Panc1 (cell line): ENCODE measurements around the gene SLC22A23. TPM values are rescaled to one million over a fixed set of nuclear protein-coding genes. Genes with fewer than 3 reads are reported as not detected.

ENCODE experiments used
- ATAC-seq: fragments of 200-7000 bp; cut with Tn5 transposase; 2 replicates; pipeline ENCODE4 v1.9.1; 2020; ENCODE audit warnings: mild to moderate bottlenecking, moderate library complexity
- BruUV-seq: library from RNA; stranded (reverse); fragments of 400-500 nt; replicated peaks from 2 replicates; lab custom pipeline; 2021; lab: Mats Ljungman, UMichigan
- CTCF ChIA-PET: fragments of 300-600 bp; sonication (Branson Sonifier 250); formaldehyde crosslinking; loops from one replicate; lab custom pipeline; 2022; ENCODE audit warnings: antibody characterized with exemption; lab: Charles Lee
- POLR2A ChIA-PET: fragments of 300-600 bp; sonication (Branson Sonifier 250); formaldehyde crosslinking; loops from one replicate; lab custom pipeline; 2022; ENCODE audit warnings: antibody characterized with exemption; lab: Charles Lee
- DNase-seq: peaks from one replicate; pipeline ENCODE4 v3.0.0-alpha.2; 2010; ENCODE audit warnings: low read depth, low spot score
- H3K27ac ChIP-seq: 2 replicates; pipeline ENCODE4 v1.5.1; 2011; ENCODE audit warnings: mild to moderate bottlenecking, low read length, inconsistent platforms
- H3K27me3 ChIP-seq: fragments of 200-500 bp; sonication (Bioruptor generic); 2 replicates; pipeline ENCODE4 v1.6.0; 2014; ENCODE audit warnings: low read length, inconsistent platforms; ENCODE audit not compliant: control insufficient read depth, insufficient read depth
- H3K36me3 ChIP-seq: fragments of 200-500 bp; sonication (Bioruptor generic); 2 replicates; pipeline ENCODE4 v1.5.1; 2014; ENCODE audit warnings: inconsistent platforms, mild to moderate bottlenecking, low read length, moderate library complexity; ENCODE audit not compliant: control insufficient read depth, insufficient read depth
- H3K4me1 ChIP-seq: 2 replicates; pipeline ENCODE4 v1.5.1; 2011; ENCODE audit warnings: inconsistent platforms, mild to moderate bottlenecking, low read length, moderate library complexity; ENCODE audit not compliant: control insufficient read depth, insufficient read depth
- H3K4me3 ChIP-seq, 2 experiments: 2 replicates each; pipeline ENCODE4 v1.5.1; 2011 to 2012; ENCODE audit warnings: low read depth in 2 of 2, low read length in 2 of 2, mild to moderate bottlenecking in 2 of 2, inconsistent platforms in 1 of 2, moderate library complexity in 1 of 2
- H3K9me3 ChIP-seq: fragments of 200-500 bp; sonication (Bioruptor generic); 2 replicates; pipeline ENCODE4 v1.5.1; 2014; ENCODE audit warnings: low read depth, mild to moderate bottlenecking, inconsistent platforms, low read length, moderate library complexity; ENCODE audit not compliant: control insufficient read depth, insufficient read depth
- CTCF ChIP-seq: fragments of 450-650 bp; IDR thresholded peaks from 2 replicates; pipeline ENCODE4 v1.5.1; 2017; ENCODE audit warnings: mild to moderate bottlenecking
- POLR2AphosphoS5 ChIP-seq: IDR thresholded peaks from 2 replicates; pipeline ENCODE4 v1.6.1; 2012; ENCODE audit warnings: mild to moderate bottlenecking, low read depth, low read length, moderate library complexity
- REST ChIP-seq, 2 experiments: IDR thresholded peaks; 2 replicates each; pipeline ENCODE4 v1.6.1; 2011 to 2012; ENCODE audit warnings: low read depth in 2 of 2, control low read depth in 1 of 2, low read length in 1 of 2, mild to moderate bottlenecking in 1 of 2, moderate library complexity in 1 of 2; ENCODE audit not compliant: insufficient read depth in 1 of 2
- SIN3A ChIP-seq: IDR thresholded peaks from 2 replicates; pipeline ENCODE4 v1.6.1; 2012; ENCODE audit warnings: low read depth, mild to moderate bottlenecking, low read length, moderate library complexity, borderline replicate concordance; ENCODE audit not compliant: insufficient read depth
- TCF7L2 ChIP-seq: IDR thresholded peaks from 2 replicates; pipeline ENCODE4 v1.6.1; 2011; ENCODE audit warnings: mild to moderate bottlenecking, low read depth, low read length, inconsistent platforms
- in situ Hi-C: cut with HindIII; loops from 2 replicates; pipeline ENCODE4 v1.10.0; 2016; ENCODE audit warnings: low sequenced_read_pairs, low pct_unique_long_range_greater_than_20kb
- intact Hi-C: fragments of 100-400 bp; cut with micrococcal nuclease; formaldehyde crosslinking; loops from one replicate; pipeline ENCODE4 v1.10.0; 2022; ENCODE audit not compliant: unreplicated experiment
- total RNA-seq: library from RNA; stranded (reverse); gene quantifications from one replicate; pipeline ENCODE4 v1.2.1, GENCODE V29; 2021; ENCODE audit not compliant: unreplicated experiment

The SLC22A23 gene
- total RNA-seq, 1 experiment from 2014 or later = 4.5 TPM

- H3K9me3 ChIP-seq = no peaks in the 10 kb centered on the region
- H3K27me3 ChIP-seq = no peaks in the 10 kb centered on the region
- DNase-seq (no peak), ATAC-seq (no peak)
- in situ Hi-C loops = no loop called here
- ChIA-PET POLR2A (no interaction called here), CTCF (no interaction called here)
- no peak overlapping the region for H3K27ac ChIP-seq
- H3K36me3 ChIP-seq = no peaks in the 10 kb centered on the region
- BruUV-seq = no TSS peak
- no peak overlapping the region for H3K4me3 ChIP-seq
- peaks cover 4% of the 10 kb centered on the region; the same call in 1 of the 2 replicates for H3K4me1 ChIP-seq
- no peak for TF ChIP-seq TCF7L2
- TF ChIP-seq REST (IDR thresholded peaks at IDR 0.05; ENCODE audit: insufficient read depth in 1 of 2, low read depth in 2 of 2, low read length in 1 of 2) = no peak
- TF ChIP-seq SIN3A = no peak
- no peak for TF ChIP-seq CTCF
- TF ChIP-seq POLR2AphosphoS5 = no peak
- intact Hi-C loops = no loop called here
Measured at GRCh38 chr6:3323148-3323547, 133.7 kb downstream of the SLC22A23 start.

- H3K27ac ChIP-seq = no peak overlapping the region
- H3K27me3 ChIP-seq = no peaks in the 10 kb centered on the region
- BruUV-seq = no TSS peak
- ChIA-PET POLR2A (no interaction called here), CTCF (interaction anchor here (0.6 kb wide), 1 partner anchor 99 kb away, joined by 3 read pairs; no protein-coding TSS in a partner anchor)
- in situ Hi-C loops = no loop called here
- no peak for ATAC-seq
- H3K4me3 ChIP-seq = no peak overlapping the region
- TF ChIP-seq TCF7L2 = no peak
- no peak for TF ChIP-seq REST (IDR thresholded peaks at IDR 0.05; ENCODE audit: insufficient read depth in 1 of 2, low read depth in 2 of 2, low read length in 1 of 2)
- no peak for TF ChIP-seq CTCF
- TF ChIP-seq POLR2AphosphoS5 = no peak
- TF ChIP-seq SIN3A = no peak
- H3K36me3 ChIP-seq = no peaks in the 10 kb centered on the region
- no peaks in the 10 kb centered on the region for H3K4me1 ChIP-seq
- intact Hi-C loops = no loop called here
- H3K9me3 ChIP-seq = no peaks in the 10 kb centered on the region
- no peak for DNase-seq
Measured at GRCh38 chr6:3322366-3322890, 134.4 kb downstream of the SLC22A23 start.
